ENCODE data around the gene PKP1. TPM values are rescaled to one million over a fixed set of nuclear protein-coding genes. Genes with fewer than 3 reads are reported as not detected.

PKP1 gene
- polyA plus RNA-seq, 1 donor (not counting 4 experiments of a cell fraction or from before 2014, with no cell fraction given): 169 TPM

DNA sequence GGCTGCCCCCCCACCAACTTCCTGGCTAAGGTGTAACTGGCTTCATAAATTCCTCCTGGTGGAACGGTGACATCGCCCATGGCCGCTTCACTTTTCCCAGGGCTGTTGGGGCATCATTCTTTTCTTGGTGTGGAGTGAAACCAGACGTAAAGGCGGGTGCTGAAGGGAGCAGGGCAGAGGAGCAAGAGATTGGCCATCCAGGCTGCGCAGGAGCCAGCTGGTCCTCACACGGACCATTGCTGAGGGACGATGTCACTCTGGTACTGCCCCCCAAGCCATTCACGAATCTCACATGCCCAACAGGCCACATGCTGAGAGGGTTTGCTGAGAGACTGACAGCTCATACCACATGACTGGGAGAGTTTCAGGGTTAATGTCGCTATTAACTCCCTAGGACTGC is 10.5 kb upstream of the PKP1 start:
- Histone ChIP-seq H2AFZ (ENCODE audit: control insufficient read depth, low read length) (no peak overlapping the region), H3K79me2 (ENCODE audit: control insufficient read depth, insufficient read depth, low read length) (no peaks in the 10 kb centered on the region), H3K9me1 (ENCODE audit: control insufficient read depth, extremely low read depth, insufficient read depth, low read length) (peaks cover 3% of the 10 kb centered on the region), H3K4me3 (ENCODE audit: control insufficient read depth in 2 of 3, extremely low read depth in 1 of 3, insufficient read depth in 2 of 3, low read depth in 1 of 3, low read length in 3 of 3) (no peak overlapping the region), H3K36me3 (ENCODE audit: control insufficient read depth in 2 of 2, extremely low read depth in 1 of 2, insufficient read depth in 2 of 2, low read length in 2 of 2) (no peaks in the 10 kb centered on the region), H3K27me3 (ENCODE audit: control insufficient read depth, extremely low read depth, insufficient read depth, low read length) (no peaks in the 10 kb centered on the region), H3K4me2 (ENCODE audit: control insufficient read depth, extremely low read depth, insufficient read depth, low read depth, low read length) (no peak overlapping the region), H3K4me1 (ENCODE audit: control insufficient read depth, extremely low read depth, insufficient read depth, low read length) (peaks cover 57% of the 10 kb centered on the region), H3K9ac (ENCODE audit: control insufficient read depth, extremely low read depth, insufficient read depth, low read length) (no peak overlapping the region), H4K20me1 (ENCODE audit: control insufficient read depth, extremely low read depth, insufficient read depth, low read length) (no peaks in the 10 kb centered on the region), H3K27ac (ENCODE audit: control insufficient read depth, insufficient read depth, low read length) (no peak overlapping the region), H3K9me3 (ENCODE audit: control insufficient read depth, low read depth, low read length) (no peaks in the 10 kb centered on the region)
- dilution Hi-C loops (cut with MboI; ENCODE audit: extremely low pct_ligation_motif_present, low sequenced_read_pairs): no loop called here
- no peak for DNase-seq (ENCODE audit: low read depth, low spot score)
- no peak for FAIRE-seq
- TF ChIP-seq, protein P1, sequence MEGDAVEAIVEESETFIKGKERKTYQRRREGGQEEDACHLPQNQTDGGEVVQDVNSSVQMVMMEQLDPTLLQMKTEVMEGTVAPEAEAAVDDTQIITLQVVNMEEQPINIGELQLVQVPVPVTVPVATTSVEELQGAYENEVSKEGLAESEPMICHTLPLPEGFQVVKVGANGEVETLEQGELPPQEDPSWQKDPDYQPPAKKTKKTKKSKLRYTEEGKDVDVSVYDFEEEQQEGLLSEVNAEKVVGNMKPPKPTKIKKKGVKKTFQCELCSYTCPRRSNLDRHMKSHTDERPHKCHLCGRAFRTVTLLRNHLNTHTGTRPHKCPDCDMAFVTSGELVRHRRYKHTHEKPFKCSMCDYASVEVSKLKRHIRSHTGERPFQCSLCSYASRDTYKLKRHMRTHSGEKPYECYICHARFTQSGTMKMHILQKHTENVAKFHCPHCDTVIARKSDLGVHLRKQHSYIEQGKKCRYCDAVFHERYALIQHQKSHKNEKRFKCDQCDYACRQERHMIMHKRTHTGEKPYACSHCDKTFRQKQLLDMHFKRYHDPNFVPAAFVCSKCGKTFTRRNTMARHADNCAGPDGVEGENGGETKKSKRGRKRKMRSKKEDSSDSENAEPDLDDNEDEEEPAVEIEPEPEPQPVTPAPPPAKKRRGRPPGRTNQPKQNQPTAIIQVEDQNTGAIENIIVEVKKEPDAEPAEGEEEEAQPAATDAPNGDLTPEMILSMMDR (optimal IDR thresholded peaks at IDR 0.05 in 1 of 3, IDR thresholded peaks at IDR 0.05 in 1 of 3, conservative IDR thresholded peaks at IDR 0.05 in 1 of 3; ENCODE audit: extremely low read depth in 1 of 3, insufficient read depth in 2 of 3, low read length in 3 of 3): no peak
- TF ChIP-seq EZH2 (IDR thresholded peaks at IDR 0.05; ENCODE audit: low read length): no peak

DNA sequence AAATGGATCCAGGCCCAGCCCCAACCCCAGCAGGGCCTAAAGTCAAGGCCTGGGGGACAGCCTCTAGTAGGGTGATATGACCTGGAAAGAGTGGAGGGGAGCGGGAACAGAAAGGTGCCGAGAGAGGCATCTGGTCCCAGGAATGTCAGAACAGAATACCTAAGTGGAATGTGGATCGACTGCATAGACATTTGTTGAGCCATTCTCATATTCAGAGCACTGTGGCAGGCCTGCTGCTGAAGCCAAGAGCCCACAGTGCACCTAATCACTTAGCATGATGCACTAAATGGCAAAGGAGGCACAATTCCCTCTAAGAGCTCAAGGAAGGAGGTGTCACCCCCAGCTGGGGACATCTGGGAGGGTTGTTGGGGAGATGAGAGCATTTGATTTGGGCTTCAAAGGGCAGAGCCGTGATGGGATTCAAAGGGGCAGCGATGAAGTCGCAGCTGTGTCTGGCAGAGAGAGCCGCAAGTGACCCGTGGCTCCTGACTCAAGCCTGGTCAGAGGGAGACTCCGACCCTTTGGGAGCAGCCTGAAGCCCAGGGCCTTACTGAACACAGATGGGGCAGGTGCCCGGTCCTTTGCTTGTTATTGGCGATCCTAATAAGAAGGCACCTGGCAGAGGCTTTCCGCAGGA is 8.6 kb upstream of the PKP1 start:
- no peak for DNase-seq (ENCODE audit: low read depth, low spot score)
- H3K79me2 ChIP-seq (ENCODE audit: control insufficient read depth, insufficient read depth, low read length): no peaks in the 10 kb centered on the region
- H2AFZ ChIP-seq (ENCODE audit: control insufficient read depth, low read length): no peak overlapping the region
- dilution Hi-C loops (cut with MboI; ENCODE audit: extremely low pct_ligation_motif_present, low sequenced_read_pairs): no loop called here
- TF ChIP-seq EZH2 (IDR thresholded peaks at IDR 0.05; ENCODE audit: low read length): no peak
- TF ChIP-seq, protein P1 (optimal IDR thresholded peaks at IDR 0.05 in 1 of 3, IDR thresholded peaks at IDR 0.05 in 1 of 3, conservative IDR thresholded peaks at IDR 0.05 in 1 of 3; ENCODE audit: extremely low read depth in 1 of 3, insufficient read depth in 2 of 3, low read length in 3 of 3): no peak
- H4K20me1 ChIP-seq (ENCODE audit: control insufficient read depth, extremely low read depth, insufficient read depth, low read length): no peaks in the 10 kb centered on the region
- peak overlapping the region in 1 of 3 experiments; percentile 2 for H3K4me3 ChIP-seq (ENCODE audit: control insufficient read depth in 2 of 3, extremely low read depth in 1 of 3, insufficient read depth in 2 of 3, low read depth in 1 of 3, low read length in 3 of 3)
- H3K9ac ChIP-seq (ENCODE audit: control insufficient read depth, extremely low read depth, insufficient read depth, low read length): peak overlapping the region; percentile 71
- peak overlapping the region; percentile 55 for H3K4me2 ChIP-seq (ENCODE audit: control insufficient read depth, extremely low read depth, insufficient read depth, low read depth, low read length)
- peaks cover 38% of the 10 kb centered on the region for H3K4me1 ChIP-seq (ENCODE audit: control insufficient read depth, extremely low read depth, insufficient read depth, low read length)
- H3K27ac ChIP-seq (ENCODE audit: control insufficient read depth, insufficient read depth, low read length): peak overlapping the region; percentile 80
- no peaks in the 10 kb centered on the region for H3K27me3 ChIP-seq (ENCODE audit: control insufficient read depth, extremely low read depth, insufficient read depth, low read length)
- peak; percentile 74 for FAIRE-seq
- H3K9me1 ChIP-seq (ENCODE audit: control insufficient read depth, extremely low read depth, insufficient read depth, low read length): peaks cover 3% of the 10 kb centered on the region
- H3K36me3 ChIP-seq (ENCODE audit: control insufficient read depth in 2 of 2, extremely low read depth in 1 of 2, insufficient read depth in 2 of 2, low read length in 2 of 2): no peaks in the 10 kb centered on the region
- no peaks in the 10 kb centered on the region for H3K9me3 ChIP-seq (ENCODE audit: control insufficient read depth, low read depth, low read length)
